HG03432 (cell line): ENCODE results near the gene PDZRN4.

Source experiments
- ATAC-seq: cut with Tn5 transposase; IDR thresholded peaks from one replicate; pipeline ENCODE4 v1.9.1; 2021; ENCODE audit warnings: mild to moderate bottlenecking, moderate library complexity; ENCODE audit not compliant: unreplicated experiment

Gene PDZRN4

GRCh38 chr12:41348198-41348597, 160.1 kb downstream of the PDZRN4 start:
- ATAC-seq: no peak

- ATAC-seq: no peak
Measured at GRCh38 chr12:41356181-41356580, 168.1 kb downstream of the PDZRN4 start.

- ATAC-seq: no peak
Measured at GRCh38 chr12:41361738-41362137, 173.6 kb downstream of the PDZRN4 start.

GRCh38 chr12:41362510-41362909, 174.4 kb downstream of the PDZRN4 start:
- no peak for ATAC-seq

- no peak for ATAC-seq
Measured at GRCh38 chr12:41362931-41363330, 174.8 kb downstream of the PDZRN4 start.

- ATAC-seq: no peak
Measured at GRCh38 chr12:41364211-41364610, 176.1 kb downstream of the PDZRN4 start.

- ATAC-seq: no peak
Measured at GRCh38 chr12:41365653-41366171, 177.6 kb downstream of the PDZRN4 start.

- no peak for ATAC-seq
Measured at GRCh38 chr12:41367726-41368405, 179.7 kb downstream of the PDZRN4 start.

GRCh38 chr12:41380878-41381277, 192.8 kb downstream of the PDZRN4 start:
- no peak for ATAC-seq

- no peak for ATAC-seq
Measured at GRCh38 chr12:41402801-41403200, 214.7 kb downstream of the PDZRN4 start.

- ATAC-seq: no peak
Measured at GRCh38 chr12:41407232-41407799, 219.2 kb downstream of the PDZRN4 start.

GRCh38 chr12:41409628-41410027, 221.5 kb downstream of the PDZRN4 start:
- no peak for ATAC-seq

GRCh38 chr12:41418586-41418985, 230.5 kb downstream of the PDZRN4 start:
- no peak for ATAC-seq

- no peak for ATAC-seq
Measured at GRCh38 chr12:41419131-41419893, 231.2 kb downstream of the PDZRN4 start.

- ATAC-seq: no peak
Measured at GRCh38 chr12:41424651-41425050, 236.5 kb downstream of the PDZRN4 start.

GRCh38 chr12:41433460-41433859, 245.3 kb downstream of the PDZRN4 start:
- no peak for ATAC-seq

- no peak for ATAC-seq
Measured at GRCh38 chr12:41436076-41436475, 248.0 kb downstream of the PDZRN4 start.

- no peak for ATAC-seq
Measured at GRCh38 chr12:41437563-41437962, 249.4 kb downstream of the PDZRN4 start.

GRCh38 chr12:41438854-41439541, 250.9 kb downstream of the PDZRN4 start:
- ATAC-seq: no peak

- ATAC-seq: no peak
Measured at GRCh38 chr12:41439801-41440200, 251.7 kb downstream of the PDZRN4 start.

GRCh38 chr12:41441180-41441579, 253.1 kb downstream of the PDZRN4 start:
- no peak for ATAC-seq
